ENCODE data around the gene FOS. TPM values are rescaled to one million over a fixed set of nuclear protein-coding genes. Genes with fewer than 3 reads are reported as not detected.

FOS gene
- total RNA-seq, 1 experiment from 2014 or later = 149 TPM

GRCh38 chr14:75247939-75248338, 30.7 kb upstream of the FOS start:
- no peak overlapping the region for H3K27ac Mint-ChIP-seq (ENCODE audit: unreplicated experiment)
- intact Hi-C loops (cut with micrococcal nuclease; ENCODE audit: unreplicated experiment) = no loop called here
- BruUV-seq (replicated peaks) = no TSS peak
- H3K27me3 Mint-ChIP-seq (ENCODE audit: unreplicated experiment) = no peaks in the 10 kb centered on the region
- no peak for TF ChIP-seq CTCF (IDR thresholded peaks at IDR 0.05; ENCODE audit: unreplicated experiment)
- no peaks in the 10 kb centered on the region for H3K9me3 Mint-ChIP-seq (ENCODE audit: low read depth, unreplicated experiment)
- no peaks in the 10 kb centered on the region for H3K36me3 Mint-ChIP-seq (ENCODE audit: insufficient read depth, unreplicated experiment)
- DNase-seq = no peak
- CTCF ChIA-PET = interaction anchor here (0.6 kb wide), 1 partner anchor 621 kb away, joined by 5 read pairs; no protein-coding TSS in a partner anchor
- H3K4me3 Mint-ChIP-seq (ENCODE audit: low read depth, unreplicated experiment) = no peak overlapping the region
- H3K4me1 Mint-ChIP-seq (ENCODE audit: low read depth, unreplicated experiment) = peaks cover 20% of the 10 kb centered on the region

GRCh38 chr14:75249251-75249957, 29.2 kb upstream of the FOS start:
- Mint-ChIP-seq H3K36me3 (ENCODE audit: insufficient read depth, unreplicated experiment) (peaks cover 4% of the 10 kb centered on the region), H3K27ac (ENCODE audit: unreplicated experiment) (no peak overlapping the region), H3K4me1 (ENCODE audit: low read depth, unreplicated experiment) (peaks cover 24% of the 10 kb centered on the region), H3K27me3 (ENCODE audit: unreplicated experiment) (no peaks in the 10 kb centered on the region), H3K9me3 (ENCODE audit: low read depth, unreplicated experiment) (no peaks in the 10 kb centered on the region), H3K4me3 (ENCODE audit: low read depth, unreplicated experiment) (no peak overlapping the region)
- BruUV-seq (replicated peaks) = no TSS peak
- peak; percentile 21 for DNase-seq
- CTCF ChIA-PET = no interaction called here
- intact Hi-C loops (cut with micrococcal nuclease; ENCODE audit: unreplicated experiment) = no loop called here
- TF ChIP-seq CTCF (IDR thresholded peaks at IDR 0.05; ENCODE audit: unreplicated experiment) = no peak

- H3K27me3 Mint-ChIP-seq (ENCODE audit: unreplicated experiment) = no peaks in the 10 kb centered on the region
- no peak overlapping the region for H3K4me3 Mint-ChIP-seq (ENCODE audit: low read depth, unreplicated experiment)
- TF ChIP-seq CTCF (IDR thresholded peaks at IDR 0.05; ENCODE audit: unreplicated experiment) = no peak
- CTCF ChIA-PET = interaction anchor here (0.6 kb wide), 1 partner anchor 1155 kb away, joined by 3 read pairs; no protein-coding TSS in a partner anchor
- BruUV-seq (replicated peaks) = no TSS peak
- intact Hi-C loops (cut with micrococcal nuclease; ENCODE audit: unreplicated experiment) = no loop called here
- no peak overlapping the region for H3K27ac Mint-ChIP-seq (ENCODE audit: unreplicated experiment)
- H3K36me3 Mint-ChIP-seq (ENCODE audit: insufficient read depth, unreplicated experiment) = peaks cover 9% of the 10 kb centered on the region
- DNase-seq = no peak
- H3K4me1 Mint-ChIP-seq (ENCODE audit: low read depth, unreplicated experiment) = peaks cover 29% of the 10 kb centered on the region
- no peaks in the 10 kb centered on the region for H3K9me3 Mint-ChIP-seq (ENCODE audit: low read depth, unreplicated experiment)
Measured at GRCh38 chr14:75249958-75250336, 28.7 kb upstream of the FOS start.

GRCh38 chr14:75250800-75251199, 27.8 kb upstream of the FOS start:
- H3K36me3 Mint-ChIP-seq (ENCODE audit: insufficient read depth, unreplicated experiment) = peaks cover 9% of the 10 kb centered on the region
- no peak overlapping the region for H3K4me3 Mint-ChIP-seq (ENCODE audit: low read depth, unreplicated experiment)
- no peak for DNase-seq
- CTCF ChIA-PET = interaction anchor here (0.6 to 1.4 kb wide), 2 partner anchors 12 to 1156 kb away, joined by 3 to 5 read pairs; no protein-coding TSS in a partner anchor
- H3K27ac Mint-ChIP-seq (ENCODE audit: unreplicated experiment) = no peak overlapping the region
- BruUV-seq (replicated peaks) = no TSS peak
- intact Hi-C loops (cut with micrococcal nuclease; ENCODE audit: unreplicated experiment) = no loop called here
- H3K9me3 Mint-ChIP-seq (ENCODE audit: low read depth, unreplicated experiment) = no peaks in the 10 kb centered on the region
- TF ChIP-seq CTCF (IDR thresholded peaks at IDR 0.05; ENCODE audit: unreplicated experiment) = no peak
- no peaks in the 10 kb centered on the region for H3K27me3 Mint-ChIP-seq (ENCODE audit: unreplicated experiment)
- H3K4me1 Mint-ChIP-seq (ENCODE audit: low read depth, unreplicated experiment) = peaks cover 32% of the 10 kb centered on the region

Data from Calu3 (cell line).